Dermis lymphatic vessel endothelial cell (primary cell): ENCODE results near the gene COASY. TPM values are rescaled to one million over a fixed set of nuclear protein-coding genes. Genes with fewer than 3 reads are reported as not detected.

ENCODE experiments used
- total RNA-seq: library from RNA; depleted of rRNA; stranded (reverse); fragments of >200 nt; gene quantifications from 2 replicates; pipeline ENCODE4 v1.2.1, GENCODE V29; 2014

COASY gene
- total RNA-seq = 7.5 and 9.0 TPM in 2 replicates

DNA sequence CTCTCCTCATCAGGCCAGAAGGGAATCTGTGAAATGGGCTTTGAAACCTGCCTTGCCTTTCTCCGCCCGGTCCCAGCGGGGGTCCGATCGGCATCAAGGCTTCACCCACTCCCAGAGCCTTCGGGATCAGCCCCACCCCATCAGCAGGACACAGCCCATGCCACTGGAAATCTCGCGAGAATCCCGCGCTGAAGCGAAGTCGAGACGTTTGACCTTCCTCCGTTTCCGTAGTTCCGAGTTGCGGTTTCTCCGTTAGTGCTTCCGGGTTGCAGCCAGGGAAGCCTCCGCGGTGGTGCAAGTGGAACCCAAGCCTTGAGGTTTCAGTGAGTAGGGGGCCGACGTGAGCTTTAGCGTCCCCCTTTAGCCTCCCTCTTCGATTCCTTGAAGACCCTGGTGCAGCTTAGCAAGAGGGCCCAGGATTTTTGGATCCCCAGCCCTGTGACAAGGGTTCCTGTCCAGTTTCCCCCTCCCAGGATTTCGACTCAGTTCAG lies at the start of gene COASY:
Gene COASY (plus strand): TSS at position 252 of the 491 bp plus-strand sequence. CDS start 475 bp downstream, outside the sequence.

DNA sequence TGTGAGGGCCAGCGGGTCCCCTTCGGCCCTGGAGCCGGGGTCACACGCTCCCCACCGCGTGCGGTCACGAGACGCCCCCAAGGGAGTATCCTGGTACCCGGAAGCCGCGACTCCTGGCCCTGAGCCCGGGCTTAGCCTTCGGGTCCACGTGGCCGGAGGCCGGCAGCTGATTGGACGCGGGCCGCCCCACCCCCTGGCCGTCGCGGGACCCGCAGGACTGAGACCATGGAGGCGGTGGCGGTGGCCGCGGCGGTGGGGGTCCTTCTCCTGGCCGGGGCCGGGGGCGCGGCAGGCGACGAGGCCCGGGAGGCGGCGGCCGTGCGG lies 25.9 kb upstream of the COASY start, which contains the start of gene NAGLU:
Gene NAGLU (plus strand): TSS at position 194 of the 324 bp plus-strand sequence. CDS start 32 bp downstream, at position 226.

DNA sequence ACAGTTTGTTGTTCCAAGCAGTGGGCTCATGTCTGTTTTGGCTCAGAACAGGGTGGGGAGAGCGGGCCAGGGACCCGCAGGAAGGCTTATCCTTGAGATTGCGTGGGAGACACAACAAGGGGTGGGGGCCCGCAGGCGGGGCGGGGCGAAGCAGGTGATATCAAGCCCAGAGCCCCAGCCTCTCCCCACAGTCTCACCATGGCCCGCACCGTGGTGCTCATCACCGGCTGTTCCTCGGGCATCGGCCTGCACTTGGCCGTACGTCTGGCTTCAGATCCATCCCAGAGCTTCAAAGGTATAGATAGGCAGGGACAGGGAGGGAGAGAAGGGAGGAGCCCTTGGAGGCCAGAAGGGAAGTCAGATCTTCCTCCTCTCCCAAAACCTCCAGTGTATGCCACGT lies 9.2 kb upstream of the COASY start, which contains the start of gene HSD17B1:
Gene HSD17B1 (plus strand): TSS at position 188 of the 400 bp plus-strand sequence. CDS start 11 bp downstream, at position 199.

DNA sequence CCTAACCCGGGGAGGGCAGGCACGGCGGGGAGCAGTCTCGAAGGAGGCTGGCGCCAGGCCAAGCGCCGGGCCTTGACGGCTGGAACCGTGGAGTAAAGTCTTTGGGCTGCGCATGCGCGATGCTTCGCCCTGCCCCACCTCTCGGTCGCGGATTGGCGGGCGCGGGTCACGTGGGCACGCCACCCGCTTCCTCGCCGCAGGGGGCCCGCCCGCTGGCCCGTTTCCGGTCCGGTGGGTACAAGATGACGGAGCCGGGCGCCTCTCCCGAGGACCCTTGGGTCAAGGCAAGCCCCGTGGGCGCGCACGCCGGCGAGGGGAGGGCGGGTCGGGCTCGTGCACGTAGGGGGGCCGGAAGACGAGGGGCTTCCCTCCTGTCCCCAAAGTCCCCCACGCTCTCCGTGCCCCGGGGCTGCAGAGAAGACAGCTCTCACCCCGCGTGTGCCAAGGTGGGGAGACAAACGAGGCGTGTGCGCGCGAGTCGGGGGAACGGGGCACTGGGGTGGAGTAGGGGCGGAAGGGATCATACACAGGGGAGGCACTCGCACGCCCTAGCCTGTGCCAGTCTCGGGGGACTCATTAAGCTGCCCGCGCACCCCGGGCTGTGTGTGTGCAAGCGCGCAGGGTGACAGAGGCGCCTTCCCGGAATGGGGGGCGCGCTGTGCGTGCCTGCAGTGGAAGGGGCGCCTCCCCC lies 5.1 kb downstream of the COASY start, which contains the start of gene MLX:
Gene MLX (plus strand): TSS at position 218 of the 691 bp plus-strand sequence. CDS start 25 bp downstream, at position 243.

DNA sequence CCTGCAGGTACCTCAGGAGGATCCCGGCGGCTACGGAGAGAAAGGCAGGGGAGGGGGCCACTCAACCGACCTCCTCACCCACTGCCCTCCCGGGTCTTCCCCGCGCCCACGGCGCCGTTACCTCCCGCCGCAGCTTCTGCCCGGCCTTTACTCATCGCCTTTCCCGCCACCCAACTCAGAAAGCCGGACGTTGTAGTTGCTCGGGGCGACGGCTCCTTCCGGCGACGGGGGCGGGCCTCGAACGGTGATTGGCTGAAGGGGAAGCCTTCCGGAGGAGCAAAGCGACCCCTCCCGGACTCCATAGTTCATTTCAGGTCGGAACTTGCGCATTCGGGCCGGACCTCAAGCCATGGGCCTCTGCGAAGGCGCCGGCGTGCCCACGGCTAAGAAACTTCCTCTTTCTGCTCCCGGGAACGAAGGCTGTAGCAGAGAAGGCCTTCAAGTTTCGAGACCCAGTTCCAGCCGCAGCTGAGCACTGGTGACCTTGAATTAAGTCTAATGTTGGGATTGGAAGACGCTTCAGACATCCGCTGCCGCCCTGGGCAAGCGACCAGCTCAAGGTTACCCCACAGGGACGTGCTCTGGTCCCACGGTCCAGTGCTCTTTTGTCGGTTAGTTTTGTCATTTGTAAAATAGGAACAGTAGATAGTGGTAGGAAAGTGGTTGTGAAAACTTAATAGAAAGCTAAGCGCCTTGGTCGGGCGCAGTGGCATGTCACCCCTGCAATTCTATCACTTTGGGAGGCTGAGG lies 15.8 kb downstream of the COASY start, which contains the start of gene PSMC3IP:
Gene PSMC3IP (minus strand): TSS at position 198 of the 750 bp plus-strand sequence. CDS start 43 bp downstream, at position 155.

DNA sequence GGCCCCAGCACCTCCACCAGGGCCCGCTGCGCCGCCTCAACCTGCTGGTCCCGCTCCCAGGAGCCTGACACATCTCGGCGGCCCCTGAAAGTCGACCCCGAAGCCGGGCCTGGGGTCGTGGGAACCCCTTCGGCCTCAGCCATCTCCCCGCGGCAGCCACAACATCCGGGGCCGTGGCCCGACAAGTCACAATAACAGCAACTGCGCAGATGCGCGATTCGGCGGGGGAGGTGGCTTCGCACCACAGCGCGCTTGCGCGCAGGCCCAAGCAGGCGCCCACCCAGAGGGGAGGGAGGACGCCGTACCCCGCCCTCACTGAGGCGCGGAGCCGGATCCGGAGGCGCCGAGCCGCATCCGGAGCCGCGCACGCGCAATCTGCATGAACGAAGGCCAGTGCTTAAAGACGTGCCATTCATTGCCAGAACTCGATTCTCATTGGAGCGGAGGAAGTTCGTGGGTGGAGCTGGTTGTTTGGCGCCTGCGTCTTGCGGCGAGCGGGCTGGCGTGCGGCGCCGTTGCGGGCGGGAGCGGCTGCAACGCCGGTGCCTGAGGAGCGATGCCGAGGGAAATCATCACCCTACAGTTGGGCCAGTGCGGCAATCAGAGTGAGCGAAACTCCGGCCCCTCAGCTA lies 47.4 kb downstream of the COASY start, which contains the start of the genes RETREG3 and TUBG1:
Gene RETREG3 (minus strand): TSS at position 193 of the 632 bp plus-strand sequence. CDS start 50 bp downstream, at position 143.
Gene TUBG1 (plus strand): TSS at position 502 of the 632 bp plus-strand sequence. CDS start 55 bp downstream, at position 557.

Other genes with a start within 250 kb of the COASY start
- 91.7 and 93.9 TPM in 2 replicates for gene STAT3, start 173.7 kb upstream of the COASY start, total RNA-seq
- 384 and 454 TPM in 2 replicates for gene CAVIN1, start 138.9 kb upstream of the COASY start, total RNA-seq
- gene ATP6V0A1, start 103.3 kb upstream of the COASY start, total RNA-seq = 17.2 and 18.1 TPM in 2 replicates
- gene NAGLU, start 25.9 kb upstream of the COASY start, total RNA-seq = 23.3 and 32.3 TPM in 2 replicates
- 0.76 and 1.4 TPM in 2 replicates for gene HSD17B1, start 9.2 kb upstream of the COASY start, total RNA-seq
- 30.3 and 34.1 TPM in 2 replicates for gene MLX, start 5.0 kb downstream of the COASY start, total RNA-seq
- 1.1 and 1.3 TPM in 2 replicates for gene PSMC3IP, start 15.6 kb downstream of the COASY start, total RNA-seq
- 65.7 and 83.3 TPM in 2 replicates for gene RETREG3, start 47.2 kb downstream of the COASY start, total RNA-seq
- gene TUBG1, start 47.5 kb downstream of the COASY start, total RNA-seq = 10.8 and 11.5 TPM in 2 replicates
- 4.2 and 5.4 TPM in 2 replicates for gene TUBG2, start 97.1 kb downstream of the COASY start, total RNA-seq
- 13.0 and 16.8 TPM in 2 replicates for gene PLEKHH3, start 114.8 kb downstream of the COASY start, total RNA-seq
- gene CCR10, start 119.7 kb downstream of the COASY start, total RNA-seq = 2.4 and 3.9 TPM in 2 replicates
- 6.7 and 9.9 TPM in 2 replicates for gene CNTNAP1, start 120.4 kb downstream of the COASY start, total RNA-seq
- gene EZH1, start 182.9 kb downstream of the COASY start, total RNA-seq = 12.4 and 13.8 TPM in 2 replicates
- gene RAMP2, start 199.1 kb downstream of the COASY start, total RNA-seq = 15.6 and 21.5 TPM in 2 replicates
- 42.3 and 46.2 TPM in 2 replicates for gene VPS25, start 211.3 kb downstream of the COASY start, total RNA-seq
- gene WNK4, start 218.5 kb downstream of the COASY start, total RNA-seq = 0.54 and 1.5 TPM in 2 replicates
- 63.1 and 74.3 TPM in 2 replicates for gene COA3, start 236.6 kb downstream of the COASY start, total RNA-seq
- not detected in 2 replicates for gene CNTD1, start 236.7 kb downstream of the COASY start, total RNA-seq